ENCODE data around the gene APOBEC4.

GRCh38 chr1:183646776-183647175 lies 6.3 kb downstream of the APOBEC4 start:
- TF ChIP-seq CTCF (IDR thresholded peaks at IDR 0.05): no peak
- no peak for TF ChIP-seq POLR2A (IDR thresholded peaks at IDR 0.05)

All from esophagus squamous epithelium (tissue), 4 donors.